Loucy (cell line): ENCODE measurements around the gene SLITRK5.

Source experiments
- CTCF ChIP-seq: fragments of 200-600 bp; sonication (generic); conservative IDR thresholded peaks from 2 replicates; pipeline ENCODE4 v1.5.1; 2014; ENCODE audit warnings: mild to moderate bottlenecking, antibody characterized with exemption, low read length
- EZH2phosphoT487 ChIP-seq: fragments of 200-600 bp; IDR thresholded peaks from 2 replicates; pipeline ENCODE4 v1.6.1; 2018; ENCODE audit warnings: antibody characterized with exemption, mild to moderate bottlenecking, moderate library complexity, borderline replicate concordance

GRCh38 chr13:87709947-87710346, 38.8 kb downstream of the SLITRK5 start:
- no peak for TF ChIP-seq CTCF
- no peak for TF ChIP-seq EZH2phosphoT487
